Vagina (tissue), 2 donors: ENCODE results near the gene KDM4B.

Experiments used
- POLR2AphosphoS5 ChIP-seq, 2 donors: sonication (generic); formaldehyde crosslinking; IDR thresholded peaks; one replicate each; pipeline ENCODE4 v1.9.0; 2017; ENCODE audit warnings: antibody characterized with exemption in 2 of 2, mild to moderate bottlenecking in 2 of 2, low read depth in 1 of 2; ENCODE audit not compliant: insufficient read depth in 1 of 2
- TF ChIP-seq, protein P1 (sequence below), 3 experiments: fragments of 450-650 bp in 2 of 3; fragments of 200-600 bp in 1 of 3; sonication (generic) in 1 of 3; IDR thresholded peaks; one replicate each; pipeline ENCODE4 v1.5.1; 2017 to 2019; ENCODE audit warnings: antibody characterized with exemption in 3 of 3, mild to moderate bottlenecking in 2 of 3, moderate library complexity in 2 of 3

DNA sequence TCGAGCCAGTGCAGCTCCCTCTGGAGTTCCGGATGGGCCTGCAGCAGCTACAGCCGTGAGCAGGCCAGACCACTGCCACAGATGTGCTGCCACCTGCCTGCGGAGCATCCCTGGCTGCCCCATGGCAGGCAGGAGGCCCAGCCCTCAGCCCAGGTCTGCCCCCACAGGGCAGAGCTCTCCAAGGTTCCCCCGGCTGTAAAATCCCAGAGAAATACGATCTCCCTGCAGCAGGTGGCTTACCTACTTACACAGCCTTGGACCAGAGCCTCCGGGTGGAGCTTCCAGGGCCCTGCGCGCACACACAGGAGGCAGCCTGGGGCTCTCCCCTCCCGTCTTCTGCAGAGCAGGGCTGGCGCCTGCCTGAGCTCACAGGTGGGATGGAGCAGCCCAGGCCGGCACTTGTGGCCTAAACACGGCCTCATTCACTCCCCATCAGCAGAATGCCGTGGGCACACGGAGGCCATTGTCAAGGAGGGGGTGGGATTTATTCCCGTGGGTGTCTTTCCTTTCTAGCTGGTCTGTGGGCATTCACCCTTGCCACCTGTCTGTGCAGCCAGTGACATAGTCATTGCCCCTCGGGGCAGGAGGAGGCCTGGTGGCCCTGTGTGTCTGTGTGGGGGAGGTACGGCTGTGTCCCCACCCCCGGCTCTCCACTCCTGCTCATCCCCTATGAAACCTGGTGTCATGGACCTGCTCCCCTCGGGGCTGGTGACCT lies 118.0 kb downstream of the KDM4B start:
- TF ChIP-seq, protein P1, sequence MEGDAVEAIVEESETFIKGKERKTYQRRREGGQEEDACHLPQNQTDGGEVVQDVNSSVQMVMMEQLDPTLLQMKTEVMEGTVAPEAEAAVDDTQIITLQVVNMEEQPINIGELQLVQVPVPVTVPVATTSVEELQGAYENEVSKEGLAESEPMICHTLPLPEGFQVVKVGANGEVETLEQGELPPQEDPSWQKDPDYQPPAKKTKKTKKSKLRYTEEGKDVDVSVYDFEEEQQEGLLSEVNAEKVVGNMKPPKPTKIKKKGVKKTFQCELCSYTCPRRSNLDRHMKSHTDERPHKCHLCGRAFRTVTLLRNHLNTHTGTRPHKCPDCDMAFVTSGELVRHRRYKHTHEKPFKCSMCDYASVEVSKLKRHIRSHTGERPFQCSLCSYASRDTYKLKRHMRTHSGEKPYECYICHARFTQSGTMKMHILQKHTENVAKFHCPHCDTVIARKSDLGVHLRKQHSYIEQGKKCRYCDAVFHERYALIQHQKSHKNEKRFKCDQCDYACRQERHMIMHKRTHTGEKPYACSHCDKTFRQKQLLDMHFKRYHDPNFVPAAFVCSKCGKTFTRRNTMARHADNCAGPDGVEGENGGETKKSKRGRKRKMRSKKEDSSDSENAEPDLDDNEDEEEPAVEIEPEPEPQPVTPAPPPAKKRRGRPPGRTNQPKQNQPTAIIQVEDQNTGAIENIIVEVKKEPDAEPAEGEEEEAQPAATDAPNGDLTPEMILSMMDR (IDR thresholded peaks at IDR 0.05), result no peak
- no peak for TF ChIP-seq POLR2AphosphoS5 (IDR thresholded peaks at IDR 0.05; ENCODE audit: insufficient read depth in 1 of 2, low read depth in 1 of 2)
